ENCODE data around the gene RAMP2. TPM values are rescaled to one million over a fixed set of nuclear protein-coding genes. Genes with fewer than 3 reads are reported as not detected.

The RAMP2 gene
- total and polyA plus RNA-seq, 2 experiments from 2014 or later: 8.8 to 29.5 TPM

GRCh38 chr17:42780851-42781638 is 20.0 kb downstream of the RAMP2 start:
- H3K4me3 ChIP-seq: peak overlapping the region; percentile 81
- ATAC-seq: peak; percentile 37
- no peak for TF ChIP-seq STAT1 (IDR thresholded peaks at IDR 0.05; ENCODE audit: unreplicated experiment)
- TF ChIP-seq, protein P1, sequence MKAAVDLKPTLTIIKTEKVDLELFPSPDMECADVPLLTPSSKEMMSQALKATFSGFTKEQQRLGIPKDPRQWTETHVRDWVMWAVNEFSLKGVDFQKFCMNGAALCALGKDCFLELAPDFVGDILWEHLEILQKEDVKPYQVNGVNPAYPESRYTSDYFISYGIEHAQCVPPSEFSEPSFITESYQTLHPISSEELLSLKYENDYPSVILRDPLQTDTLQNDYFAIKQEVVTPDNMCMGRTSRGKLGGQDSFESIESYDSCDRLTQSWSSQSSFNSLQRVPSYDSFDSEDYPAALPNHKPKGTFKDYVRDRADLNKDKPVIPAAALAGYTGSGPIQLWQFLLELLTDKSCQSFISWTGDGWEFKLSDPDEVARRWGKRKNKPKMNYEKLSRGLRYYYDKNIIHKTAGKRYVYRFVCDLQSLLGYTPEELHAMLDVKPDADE (IDR thresholded peaks at IDR 0.05): no peak
- peak; percentile 39 for TF ChIP-seq EZH2 (IDR thresholded peaks at IDR 0.05; ENCODE audit: low read depth, unreplicated experiment)
- no peaks in the 10 kb centered on the region; the same call in 1 of the 2 replicates for H3K36me3 ChIP-seq (ENCODE audit: insufficient read depth)
- peaks cover 31% of the 10 kb centered on the region for H3K36me3 Mint-ChIP-seq (ENCODE audit: low read depth)
- no peak for DNase-seq (ENCODE audit: low spot score)
- peaks cover 34% of the 10 kb centered on the region for H3K27me3 ChIP-seq (ENCODE audit: insufficient read depth)
- H3K27me3 Mint-ChIP-seq (ENCODE audit: insufficient read depth, low read depth, poor library complexity): peaks cover 44% of the 10 kb centered on the region
- peak overlapping the region; percentile 89; the same call in 1 of the 2 replicates for H2AFZ ChIP-seq
- peak overlapping the region; percentile 93 for H3K4me2 ChIP-seq
- no peaks in the 10 kb centered on the region; the same call in 2 of the 3 replicates for H3K9me3 Mint-ChIP-seq
- H3K27ac ChIP-seq (ENCODE audit: low read depth): no peak overlapping the region
- peaks cover 12% of the 10 kb centered on the region; the same call in 1 of the 2 replicates for H3F3A ChIP-seq (replicated peaks; ENCODE audit: low read depth)
- H3K4me1 ChIP-seq (ENCODE audit: insufficient read depth): peaks cover 21% of the 10 kb centered on the region; the same call in 1 of the 2 replicates
- H3K4me1 Mint-ChIP-seq: peaks cover 24% of the 10 kb centered on the region
- H3K4me3 Mint-ChIP-seq: peak overlapping the region; percentile 72
- no peaks in the 10 kb centered on the region for H3K79me2 ChIP-seq (replicated peaks; ENCODE audit: insufficient read depth)
- H3K9me2 ChIP-seq (ENCODE audit: insufficient read depth): no peaks in the 10 kb centered on the region
- H3K27ac Mint-ChIP-seq: no peak overlapping the region
- H4K20me1 ChIP-seq (replicated peaks; ENCODE audit: insufficient read depth): no peaks in the 10 kb centered on the region

GRCh38 chr17:42781639-42782165 is 20.7 kb downstream of the RAMP2 start:
- H3K27me3 ChIP-seq (ENCODE audit: insufficient read depth): peaks cover 34% of the 10 kb centered on the region
- ATAC-seq: no peak

More at GRCh38 chr17:42781639-42782165, 20.7 kb downstream of the RAMP2 start:
- Mint-ChIP-seq H3K9me3 (no peaks in the 10 kb centered on the region; the same call in 2 of the 3 replicates), H3K36me3 (ENCODE audit: low read depth) (peaks cover 24% of the 10 kb centered on the region), H3K4me3 (peak overlapping the region; percentile 72), H3K27me3 (ENCODE audit: insufficient read depth, low read depth, poor library complexity) (peaks cover 44% of the 10 kb centered on the region), H3K27ac (no peak overlapping the region), H3K4me1 (peaks cover 24% of the 10 kb centered on the region)
- Histone ChIP-seq H3K27ac (ENCODE audit: low read depth) (no peak overlapping the region), H3K36me3 (ENCODE audit: insufficient read depth) (no peaks in the 10 kb centered on the region), H3K79me2 (replicated peaks; ENCODE audit: insufficient read depth) (no peaks in the 10 kb centered on the region), H3K4me1 (ENCODE audit: insufficient read depth) (peaks cover 21% of the 10 kb centered on the region; the same call in 1 of the 2 replicates), H3K9me2 (ENCODE audit: insufficient read depth) (no peaks in the 10 kb centered on the region), H3F3A (replicated peaks; ENCODE audit: low read depth) (peaks cover 12% of the 10 kb centered on the region; the same call in 1 of the 2 replicates), H2AFZ (no peak overlapping the region), H3K4me3 (no peak overlapping the region), H4K20me1 (replicated peaks; ENCODE audit: insufficient read depth) (no peaks in the 10 kb centered on the region), H3K4me2 (peak overlapping the region; percentile 93; the same call in 1 of the 2 replicates)
- TF ChIP-seq ZNF114 (CRISPR knock-in tag; IDR thresholded peaks at IDR 0.05) (no peak), JUNB (IDR thresholded peaks at IDR 0.05; ENCODE audit: unreplicated experiment) (no peak), EZH2 (IDR thresholded peaks at IDR 0.05; ENCODE audit: low read depth, unreplicated experiment) (no peak), EZH2phosphoT487 (IDR thresholded peaks at IDR 0.05; ENCODE audit: unreplicated experiment) (no peak), NANOG (IDR thresholded peaks at IDR 0.05; ENCODE audit: borderline replicate concordance) (no peak), ZNF462 (CRISPR knock-in tag; IDR thresholded peaks at IDR 0.05) (no peak), CREB1 (CRISPR knock-in tag; IDR thresholded peaks at IDR 0.05; ENCODE audit: low read depth) (no peak), STAT1 (IDR thresholded peaks at IDR 0.05; ENCODE audit: unreplicated experiment) (no peak)
- DNase-seq (ENCODE audit: low spot score): no peak
